ENCODE results near the gene DET1. TPM values are rescaled to one million over a fixed set of nuclear protein-coding genes. Genes with fewer than 3 reads are reported as not detected.
"Not testable (repeated sequence)": the region's sequence is repeated elsewhere in the genome, so short reads cannot be mapped to it uniquely, and the experiment has no call there.

DET1 gene
- 3.1 and 3.3 TPM in 2 replicates for total RNA-seq

GRCh38 chr15:88546248-88547129 lies at the start of gene DET1:
TSS of gene DET1 (minus strand) at chr15:88546681. CDS start at chr15:88531705, 14,976 bp downstream.
- intact Hi-C loops (cut with micrococcal nuclease) = loop anchor here (1.0 to 10.0 kb wide), 8 partner anchors 75 to 788 kb away; partner anchors contain the start of genes ABHD2, AEN, FANCI and HAPLN3

GRCh38 chr15:88591384-88591783 lies 44.9 kb upstream of the DET1 start:
- intact Hi-C loops (cut with micrococcal nuclease) = no loop called here

GRCh38 chr15:88590759-88591158 lies 44.3 kb upstream of the DET1 start:
- intact Hi-C loops (cut with micrococcal nuclease) = no loop called here

- intact Hi-C loops (cut with micrococcal nuclease) = no loop called here
Measured at GRCh38 chr15:88586401-88587162, 40.1 kb upstream of the DET1 start.

- intact Hi-C loops (cut with micrococcal nuclease) = no loop called here
Measured at GRCh38 chr15:88580532-88580931, 34.1 kb upstream of the DET1 start.

GRCh38 chr15:88579322-88579721 lies 32.8 kb upstream of the DET1 start:
- intact Hi-C loops (cut with micrococcal nuclease) = no loop called here

- intact Hi-C loops (cut with micrococcal nuclease) = no loop called here
Measured at GRCh38 chr15:88574655-88575054, 28.2 kb upstream of the DET1 start.

- intact Hi-C loops (cut with micrococcal nuclease) = no loop called here
Measured at GRCh38 chr15:88574077-88574476, 27.6 kb upstream of the DET1 start.

- intact Hi-C loops (cut with micrococcal nuclease) = loop anchor here (1.0 kb wide), 1 partner anchor 48 kb away; no protein-coding TSS in a partner anchor
Measured at GRCh38 chr15:88571852-88572259, 25.4 kb upstream of the DET1 start.

- intact Hi-C loops (cut with micrococcal nuclease) = no loop called here
Measured at GRCh38 chr15:88571153-88571851, 24.8 kb upstream of the DET1 start.

- intact Hi-C loops (cut with micrococcal nuclease) = no loop called here
Measured at GRCh38 chr15:88568589-88568988, 22.1 kb upstream of the DET1 start.

GRCh38 chr15:88564741-88565140 lies 18.3 kb upstream of the DET1 start:
- intact Hi-C loops (cut with micrococcal nuclease) = no loop called here

- intact Hi-C loops (cut with micrococcal nuclease) = no loop called here
Measured at GRCh38 chr15:88563638-88564037, 17.2 kb upstream of the DET1 start.

- intact Hi-C loops (cut with micrococcal nuclease) = not testable (repeated sequence)
Measured at GRCh38 chr15:88559565-88559964, 13.1 kb upstream of the DET1 start.

GRCh38 chr15:88558026-88558425 lies 11.5 kb upstream of the DET1 start:
- intact Hi-C loops (cut with micrococcal nuclease) = not testable (repeated sequence)

GRCh38 chr15:88548009-88548408 lies 1.5 kb upstream of the DET1 start:
- intact Hi-C loops (cut with micrococcal nuclease) = loop anchor here (5.0 to 10.0 kb wide), 4 partner anchors 349 to 787 kb away; partner anchors contain the start of genes FANCI, HAPLN3, MFGE8 and POLG

- intact Hi-C loops (cut with micrococcal nuclease) = loop anchor here (1.0 to 10.0 kb wide), 8 partner anchors 76 to 789 kb away; partner anchors contain the start of genes ABHD2, AEN, FANCI and HAPLN3
Measured at GRCh38 chr15:88545578-88546247, 768 bp downstream of the DET1 start.

- intact Hi-C loops (cut with micrococcal nuclease) = loop anchor here (10.0 kb wide), 1 partner anchor 792 kb away; the partner anchor contains the start of gene POLG
Measured at GRCh38 chr15:88543065-88543776, 3.3 kb downstream of the DET1 start.

GRCh38 chr15:88542342-88542733 lies 4.1 kb downstream of the DET1 start:
- intact Hi-C loops (cut with micrococcal nuclease) = loop anchor here (10.0 kb wide), 1 partner anchor 792 kb away; the partner anchor contains the start of gene POLG

Data from T-helper 1 cell treated with Interleukin-12 subunit alpha and Interleukin-12 subunit beta and Interleukin-4 antibody, amounts not matched to agents 30 ng/mL and 1 ng/mL, for 36 hours (primary cell).